ENCODE results near the gene MKS1. TPM values are rescaled to one million over a fixed set of nuclear protein-coding genes. Genes with fewer than 3 reads are reported as not detected.

The MKS1 gene
- total RNA-seq, 1 experiment from 2014 or later: 24.8 TPM

DNA sequence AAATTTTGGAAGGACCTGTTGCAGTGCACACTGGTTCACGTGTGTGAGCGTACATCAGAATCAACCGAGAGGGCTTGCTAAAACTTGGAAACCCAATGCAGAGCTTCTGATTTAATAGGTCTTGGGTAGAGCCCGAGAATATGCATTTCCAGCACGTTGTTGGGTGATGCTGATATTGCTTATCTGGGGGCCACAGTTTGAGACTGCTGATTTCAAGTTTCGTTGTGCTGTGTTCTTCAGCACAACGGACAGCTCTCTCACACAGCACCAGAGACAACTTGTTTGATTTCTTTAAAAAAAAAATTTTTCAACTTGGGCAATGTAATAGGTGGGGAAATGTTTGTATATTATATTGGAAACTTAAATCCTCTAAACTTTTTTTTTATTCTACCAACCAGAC lies 42.9 kb downstream of the MKS1 start:
- Histone ChIP-seq H3K23ac (ENCODE audit: insufficient read length, low read depth, low read length) (no peak overlapping the region), H3K27me3 (ENCODE audit: insufficient read depth, low read length) (no peaks in the 10 kb centered on the region; the same call in 1 of the 2 replicates), H3K79me1 (ENCODE audit: insufficient read depth, low read depth, low read length, poor library complexity, severe bottlenecking) (no peaks in the 10 kb centered on the region), H3K4ac (ENCODE audit: low read depth, low read length) (no peak overlapping the region), H3K23me2 (ENCODE audit: insufficient read length, low read depth, low read length, poor library complexity, severe bottlenecking) (no peaks in the 10 kb centered on the region), H2BK5ac (ENCODE audit: insufficient read length, low read length) (no peak overlapping the region), H4K91ac (ENCODE audit: insufficient read length, low read depth, low read length) (no peak overlapping the region), H3K4me2 (ENCODE audit: insufficient read depth, insufficient read length, low read length) (no peak overlapping the region), H4K20me1 (ENCODE audit: control insufficient read depth, insufficient read depth, insufficient read length) (no peaks in the 10 kb centered on the region), H3K9ac (ENCODE audit: extremely low read depth, insufficient read length, low read length) (no peak overlapping the region), H3K4me1 (ENCODE audit: insufficient read depth, low read length) (no peaks in the 10 kb centered on the region), H3K79me2 (ENCODE audit: insufficient read depth, low read length) (no peaks in the 10 kb centered on the region), H4K5ac (ENCODE audit: insufficient read length, low read depth, low read length) (no peak overlapping the region), H2BK20ac (ENCODE audit: low read depth, low read length, poor library complexity, severe bottlenecking) (no peak overlapping the region), H2BK12ac (ENCODE audit: insufficient read length, low read depth, low read length) (no peak overlapping the region), H4K8ac (replicated peaks; ENCODE audit: insufficient read length, low read depth, low read length) (no peak overlapping the region), H3K9me3 (ENCODE audit: control insufficient read depth, low read depth, low read length) (no peaks in the 10 kb centered on the region), H3K27ac (ENCODE audit: insufficient read length, low read depth, low read length) (no peak overlapping the region), H2BK120ac (ENCODE audit: low read depth, low read length, poor library complexity, severe bottlenecking) (no peak overlapping the region), H2AK5ac (ENCODE audit: insufficient read length, low read length) (no peak overlapping the region), H3T11ph (ENCODE audit: low read length) (no peak overlapping the region), H2AFZ (ENCODE audit: low read length) (no peak overlapping the region), H3K56ac (ENCODE audit: insufficient read length, low read depth, low read length) (no peak overlapping the region), H3K18ac (ENCODE audit: insufficient read length, low read depth, low read length) (no peak overlapping the region), H3K14ac (ENCODE audit: insufficient read depth, low read length) (no peak overlapping the region), H2BK15ac (ENCODE audit: low read depth, low read length) (no peak overlapping the region)
- DNase-seq: no peak
- Mint-ChIP-seq H3K4me3 (no peak overlapping the region), H3K27ac (no peak overlapping the region), H3K4me1 (0 out of 4 replicates have a peak, but pooled peaks cover 0 to 3% of the 10 kb centered on the region in 2 experiments), H3K9me3 (no peaks in the 10 kb centered on the region), H3K36me3 (ENCODE audit: insufficient read depth in 1 of 3, low read depth in 3 of 3) (no peaks in the 10 kb centered on the region), H3K27me3 (ENCODE audit: low read depth) (peaks cover 30% of the 10 kb centered on the region)
- TF ChIP-seq, protein P1, sequence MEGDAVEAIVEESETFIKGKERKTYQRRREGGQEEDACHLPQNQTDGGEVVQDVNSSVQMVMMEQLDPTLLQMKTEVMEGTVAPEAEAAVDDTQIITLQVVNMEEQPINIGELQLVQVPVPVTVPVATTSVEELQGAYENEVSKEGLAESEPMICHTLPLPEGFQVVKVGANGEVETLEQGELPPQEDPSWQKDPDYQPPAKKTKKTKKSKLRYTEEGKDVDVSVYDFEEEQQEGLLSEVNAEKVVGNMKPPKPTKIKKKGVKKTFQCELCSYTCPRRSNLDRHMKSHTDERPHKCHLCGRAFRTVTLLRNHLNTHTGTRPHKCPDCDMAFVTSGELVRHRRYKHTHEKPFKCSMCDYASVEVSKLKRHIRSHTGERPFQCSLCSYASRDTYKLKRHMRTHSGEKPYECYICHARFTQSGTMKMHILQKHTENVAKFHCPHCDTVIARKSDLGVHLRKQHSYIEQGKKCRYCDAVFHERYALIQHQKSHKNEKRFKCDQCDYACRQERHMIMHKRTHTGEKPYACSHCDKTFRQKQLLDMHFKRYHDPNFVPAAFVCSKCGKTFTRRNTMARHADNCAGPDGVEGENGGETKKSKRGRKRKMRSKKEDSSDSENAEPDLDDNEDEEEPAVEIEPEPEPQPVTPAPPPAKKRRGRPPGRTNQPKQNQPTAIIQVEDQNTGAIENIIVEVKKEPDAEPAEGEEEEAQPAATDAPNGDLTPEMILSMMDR (conservative IDR thresholded peaks at IDR 0.05): no peak
- WGBS (ENCODE audit: extremely low coverage, insufficient read length, low lambda C conversion rate): no CpG with 5 or more reads among the region's 7 CpGs
